ENCODE data around the gene WFIKKN2.

GRCh38 chr17:50882851-50883250 lies 47.5 kb downstream of the WFIKKN2 start:
- TF ChIP-seq, protein P1, sequence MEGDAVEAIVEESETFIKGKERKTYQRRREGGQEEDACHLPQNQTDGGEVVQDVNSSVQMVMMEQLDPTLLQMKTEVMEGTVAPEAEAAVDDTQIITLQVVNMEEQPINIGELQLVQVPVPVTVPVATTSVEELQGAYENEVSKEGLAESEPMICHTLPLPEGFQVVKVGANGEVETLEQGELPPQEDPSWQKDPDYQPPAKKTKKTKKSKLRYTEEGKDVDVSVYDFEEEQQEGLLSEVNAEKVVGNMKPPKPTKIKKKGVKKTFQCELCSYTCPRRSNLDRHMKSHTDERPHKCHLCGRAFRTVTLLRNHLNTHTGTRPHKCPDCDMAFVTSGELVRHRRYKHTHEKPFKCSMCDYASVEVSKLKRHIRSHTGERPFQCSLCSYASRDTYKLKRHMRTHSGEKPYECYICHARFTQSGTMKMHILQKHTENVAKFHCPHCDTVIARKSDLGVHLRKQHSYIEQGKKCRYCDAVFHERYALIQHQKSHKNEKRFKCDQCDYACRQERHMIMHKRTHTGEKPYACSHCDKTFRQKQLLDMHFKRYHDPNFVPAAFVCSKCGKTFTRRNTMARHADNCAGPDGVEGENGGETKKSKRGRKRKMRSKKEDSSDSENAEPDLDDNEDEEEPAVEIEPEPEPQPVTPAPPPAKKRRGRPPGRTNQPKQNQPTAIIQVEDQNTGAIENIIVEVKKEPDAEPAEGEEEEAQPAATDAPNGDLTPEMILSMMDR (IDR thresholded peaks at IDR 0.05 in 4 of 5, conservative IDR thresholded peaks at IDR 0.05 in 1 of 5): no peak
- TF ChIP-seq POLR2A (IDR thresholded peaks at IDR 0.05): no peak
